ENCODE measurements around the gene MON2.
"Not testable (repeated sequence)": the region's sequence is repeated elsewhere in the genome, so short reads cannot be mapped to it uniquely, and the experiment has no call there.

Gene MON2

GRCh38 chr12:62481843-62482540, 15.4 kb downstream of the MON2 start:
- peak; percentile 56 for DNase-seq

- DNase-seq, result no peak
Observed at GRCh38 chr12:62482769-62483168, 16.1 kb downstream of the MON2 start.

- DNase-seq, result no peak
Observed at GRCh38 chr12:62484233-62484632, 17.6 kb downstream of the MON2 start.

GRCh38 chr12:62505786-62506185, 39.2 kb downstream of the MON2 start:
- DNase-seq, result no peak

- DNase-seq, result no peak
Observed at GRCh38 chr12:62512901-62513300, 46.3 kb downstream of the MON2 start.

GRCh38 chr12:62514080-62514479, 47.5 kb downstream of the MON2 start:
- DNase-seq, result not testable (repeated sequence)

DNA sequence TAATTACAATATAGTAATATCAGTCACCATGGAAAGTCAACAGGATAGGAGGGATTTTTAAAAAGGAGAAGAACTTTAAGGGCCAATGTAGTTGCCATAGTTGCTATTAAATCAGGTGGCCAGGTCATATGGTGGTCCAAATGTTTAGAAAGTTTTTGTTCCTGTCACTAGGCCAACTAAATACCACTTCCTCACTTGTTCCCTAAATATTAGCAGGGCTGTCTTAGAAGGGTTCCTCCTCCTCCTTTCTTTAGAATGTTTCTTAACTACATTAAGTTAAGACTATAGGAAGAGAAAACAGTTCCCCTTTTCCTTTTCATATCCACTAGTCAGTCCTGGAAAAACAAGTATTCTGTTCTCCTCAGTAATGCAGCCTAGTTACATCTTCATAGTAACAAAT, 50.3 kb downstream of the MON2 start:
- DNase-seq, result no peak

DNA sequence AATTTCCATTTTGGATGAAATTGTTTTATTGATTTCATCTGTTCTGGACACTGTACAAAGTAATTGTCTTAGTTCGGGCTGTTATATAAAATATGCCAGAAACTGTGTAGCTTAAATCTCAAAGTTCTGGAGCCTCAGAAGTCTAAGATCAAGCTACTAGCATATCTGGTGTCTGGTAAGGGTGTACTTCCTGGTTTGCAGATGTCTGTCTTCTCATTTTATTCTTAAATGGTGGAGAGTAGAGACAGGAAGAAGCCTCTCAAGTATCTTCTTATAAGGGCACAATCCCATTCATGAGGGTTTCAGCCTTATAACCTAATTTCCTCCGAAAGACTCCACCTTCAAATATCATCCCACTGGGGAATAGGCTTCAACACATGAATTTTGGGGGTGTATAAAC, 51.3 kb downstream of the MON2 start:
- DNase-seq, result no peak

- no peak for DNase-seq
Observed at GRCh38 chr12:62519043-62519442, 52.4 kb downstream of the MON2 start.

- DNase-seq, result no peak
Observed at GRCh38 chr12:62520361-62520760, 53.7 kb downstream of the MON2 start.

DNA sequence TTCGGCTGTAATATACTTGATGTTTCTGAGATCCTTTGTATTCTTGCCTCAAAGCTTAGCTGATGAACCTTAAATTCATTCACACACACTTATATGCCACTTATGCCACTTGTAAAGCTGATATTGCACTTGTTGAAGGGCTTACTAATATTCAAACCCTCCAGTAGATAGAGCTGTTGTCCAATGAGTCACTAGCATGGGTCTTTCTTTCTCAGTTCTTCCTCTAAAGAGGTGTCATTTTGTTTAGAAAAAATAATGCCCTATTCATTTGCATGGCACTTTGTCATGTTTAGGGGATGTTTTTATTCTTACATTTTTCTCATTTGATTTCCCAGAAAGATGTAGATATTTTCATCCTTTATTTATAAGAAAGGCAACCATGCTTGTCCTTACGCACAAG, 56.4 kb downstream of the MON2 start:
- peak; percentile 47 for DNase-seq

DNA sequence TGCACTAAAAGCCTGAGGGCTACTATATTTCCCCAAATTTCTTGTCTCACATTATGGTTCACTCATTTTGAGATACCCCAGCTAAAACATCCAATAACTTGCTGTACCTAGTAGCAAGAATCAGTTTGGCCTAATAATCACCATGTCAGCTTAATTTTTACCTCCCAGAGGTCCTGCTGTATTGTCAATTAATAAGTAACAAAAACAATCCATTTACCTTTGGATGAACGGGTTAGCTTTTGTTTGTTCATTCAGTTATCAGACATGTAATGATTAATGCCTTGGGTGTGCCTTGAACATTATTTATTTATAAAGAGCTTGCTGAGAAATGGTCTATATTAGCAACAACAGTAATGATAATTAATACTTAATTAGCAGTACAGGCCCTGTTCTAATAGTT, 57.0 kb downstream of the MON2 start:
- DNase-seq, result no peak

- DNase-seq, result no peak
Observed at GRCh38 chr12:62525271-62525670, 58.6 kb downstream of the MON2 start.

GRCh38 chr12:62530596-62530995, 64.0 kb downstream of the MON2 start:
- DNase-seq, result no peak

DNA sequence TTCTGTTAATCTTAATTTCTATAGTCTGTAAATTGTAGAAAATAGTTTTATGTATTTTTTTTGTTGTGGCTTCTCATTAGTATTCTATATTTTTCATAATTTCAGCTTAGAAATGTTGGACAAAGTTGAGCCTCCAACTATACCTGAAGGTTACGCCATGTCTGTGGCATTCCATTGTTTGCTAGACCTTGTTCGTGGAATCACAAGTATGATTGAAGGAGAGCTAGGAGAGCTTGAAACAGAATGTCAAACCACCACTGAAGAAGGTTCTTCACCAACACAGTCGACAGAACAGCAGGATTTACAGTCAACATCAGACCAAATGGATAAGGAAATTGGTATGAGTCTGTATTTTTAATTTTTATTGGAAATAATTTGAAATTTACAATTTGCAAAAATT, 65.7 kb downstream of the MON2 start:
- DNase-seq, result no peak

- DNase-seq, result no peak
Observed at GRCh38 chr12:62533087-62533754, 66.6 kb downstream of the MON2 start.

GRCh38 chr12:62533755-62534107, 67.1 kb downstream of the MON2 start:
- no peak for DNase-seq

DNA sequence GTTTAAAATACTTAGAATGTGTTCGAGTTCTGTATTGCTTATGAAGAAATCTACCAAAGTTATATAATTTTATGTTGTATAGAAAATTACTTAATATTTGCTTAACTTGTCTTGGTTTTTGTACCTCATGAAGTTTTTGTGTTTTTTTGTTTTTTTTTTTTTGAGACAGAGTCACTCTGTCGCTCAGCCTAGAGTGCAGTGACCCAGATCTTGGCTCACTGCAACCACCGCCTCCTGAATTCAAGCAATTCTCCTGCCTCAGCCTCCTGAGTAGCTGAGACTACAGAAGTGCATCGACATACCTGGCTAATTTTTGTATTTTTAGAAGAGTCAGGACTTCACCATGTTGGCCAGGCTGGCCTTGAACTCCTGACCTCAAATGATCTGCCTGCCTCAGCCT, 69.9 kb downstream of the MON2 start:
- DNase-seq, result no peak

GRCh38 chr12:62537551-62537950, 70.9 kb downstream of the MON2 start:
- DNase-seq, result no peak

DNA sequence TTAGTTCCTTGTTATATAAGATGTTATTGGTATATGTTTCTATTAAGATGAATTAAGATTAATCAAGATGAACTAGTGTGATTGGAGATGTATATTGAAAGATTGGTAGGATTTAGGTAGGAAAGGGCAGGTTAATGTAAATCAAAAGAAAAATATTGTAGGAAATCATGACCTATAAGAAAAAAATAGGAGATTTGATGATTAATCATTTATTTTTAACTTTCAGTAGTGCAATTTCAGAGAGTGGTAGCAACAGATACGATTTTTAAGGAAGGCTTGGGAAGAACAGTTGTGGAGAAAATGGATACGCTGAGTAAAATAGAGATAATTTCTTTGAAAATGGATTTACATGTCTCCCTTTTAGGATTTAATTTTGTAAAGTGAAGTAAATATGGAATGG, 73.7 kb downstream of the MON2 start:
- DNase-seq, result no peak

GRCh38 chr12:62542814-62543213, 76.2 kb downstream of the MON2 start:
- DNase-seq, result no peak

DNA sequence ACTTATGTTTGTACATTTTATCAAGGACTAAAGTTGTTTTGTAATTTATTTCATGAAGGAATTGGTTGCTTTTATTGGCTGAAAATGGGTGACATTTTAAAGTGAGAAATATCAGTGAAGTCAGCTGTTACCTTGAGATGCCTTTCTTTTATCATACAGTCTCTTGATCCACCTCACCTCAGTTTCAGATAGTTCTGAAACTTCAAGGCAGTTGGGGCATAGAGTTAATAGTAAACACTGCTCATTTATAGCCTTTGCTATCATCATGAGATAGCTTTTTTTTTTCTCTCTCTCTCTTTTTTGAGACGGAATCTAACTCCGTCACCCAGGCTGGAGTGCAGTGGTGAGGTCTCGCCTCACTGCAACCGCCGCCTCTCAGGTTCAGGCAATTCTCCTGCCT, 76.7 kb downstream of the MON2 start:
- DNase-seq, result no peak

GRCh38 chr12:62543741-62544140, 77.1 kb downstream of the MON2 start:
- DNase-seq, result no peak

GRCh38 chr12:62552906-62553556, 86.4 kb downstream of the MON2 start:
- DNase-seq, result no peak

Data from NCI-H510A treated with DMSO at 0.1 percent for 48 hours (cell line).